Activated T-cell treated with anti-CD3 and anti-CD28 coated beads, Interleukin-2, amount 50 U/mL, for 48 hours (primary cell): ENCODE measurements around the gene COG6.
A peak's percentile ranks its signal among the peaks of the same experiment; 100 is the strongest.

Experiments used
- DNase-seq, 2 experiments: peaks; one replicate each; pipeline ENCODE4 v3.0.0-alpha.2; 2020

The COG6 gene

GRCh38 chr13:39682788-39683187, 27.3 kb downstream of the COG6 start:
- DNase-seq: no peak

GRCh38 chr13:39684531-39685137, 29.2 kb downstream of the COG6 start:
- no peak for DNase-seq

- DNase-seq: no peak
These were observed 30.2 kb downstream of the COG6 start for GRCh38 chr13:39685652-39686051.

GRCh38 chr13:39688278-39688677, 32.8 kb downstream of the COG6 start:
- DNase-seq: no peak

DNA sequence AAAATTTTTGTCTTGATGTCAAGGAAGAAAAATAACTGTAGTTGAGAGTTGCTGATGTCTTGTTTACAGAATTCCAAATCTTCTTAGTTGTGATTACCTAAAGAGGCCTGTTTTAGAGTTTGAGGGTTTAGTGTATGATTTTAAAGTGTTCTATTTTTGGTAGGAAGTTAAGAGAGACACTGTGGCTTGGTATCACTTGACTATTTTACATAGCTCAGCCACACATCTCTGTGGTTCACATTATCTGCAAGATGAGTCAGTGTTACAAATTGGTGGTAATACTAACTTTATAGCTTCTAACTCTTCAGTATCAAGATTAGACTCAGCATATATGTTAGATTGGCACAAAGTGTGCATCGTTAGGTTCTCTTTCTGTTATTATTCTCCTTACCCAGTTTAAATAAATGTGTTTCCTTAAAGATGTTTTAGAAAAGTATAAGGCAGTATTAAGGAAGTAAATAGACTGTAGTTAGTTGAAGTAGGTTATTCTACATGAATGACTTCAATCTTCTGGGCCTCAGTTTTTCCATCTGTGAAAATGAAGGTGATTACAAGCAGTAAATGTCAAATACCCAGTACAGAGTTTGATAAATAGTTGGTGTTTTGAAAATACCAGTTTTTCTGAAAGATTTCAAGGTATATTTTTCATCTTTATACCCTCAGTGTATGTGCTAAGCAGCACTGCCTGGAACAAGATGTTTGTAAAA, 33.4 kb downstream of the COG6 start:
- DNase-seq: no peak

- no peak for DNase-seq
These were observed 37.4 kb downstream of the COG6 start for GRCh38 chr13:39692660-39693438.

- no peak for DNase-seq
These were observed 43.8 kb downstream of the COG6 start for GRCh38 chr13:39699274-39699673.

GRCh38 chr13:39712626-39713025, 57.2 kb downstream of the COG6 start:
- DNase-seq: no peak

GRCh38 chr13:39729156-39729555, 73.7 kb downstream of the COG6 start:
- DNase-seq: no peak

GRCh38 chr13:39734952-39735351, 79.5 kb downstream of the COG6 start:
- no peak for DNase-seq

- no peak for DNase-seq
These were observed 81.6 kb downstream of the COG6 start for GRCh38 chr13:39737047-39737446.

DNA sequence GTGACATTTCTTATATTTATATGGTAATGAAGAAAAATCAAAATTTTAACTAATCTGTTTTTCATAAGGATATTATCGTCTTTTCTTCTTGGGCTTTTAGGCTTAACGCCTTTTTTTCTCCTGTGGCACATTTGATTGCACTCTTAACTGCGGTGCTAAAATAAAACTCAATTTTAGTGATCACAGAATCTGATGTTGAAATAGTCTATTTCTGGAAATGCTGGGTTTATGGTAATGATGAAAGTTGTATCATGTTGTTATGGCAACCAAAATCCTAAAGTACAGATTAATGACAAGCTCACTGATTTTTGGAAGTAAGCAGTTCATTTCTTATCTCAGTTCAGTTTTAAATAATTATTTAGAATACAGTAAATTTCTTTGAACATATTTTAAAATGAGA, 85.3 kb downstream of the COG6 start:
- DNase-seq: no peak

GRCh38 chr13:39748961-39749360, 93.5 kb downstream of the COG6 start:
- no peak for DNase-seq

GRCh38 chr13:39749528-39749927, 94.1 kb downstream of the COG6 start:
- no peak for DNase-seq

- no peak for DNase-seq
These were observed 96.3 kb downstream of the COG6 start for GRCh38 chr13:39751805-39752204.

DNA sequence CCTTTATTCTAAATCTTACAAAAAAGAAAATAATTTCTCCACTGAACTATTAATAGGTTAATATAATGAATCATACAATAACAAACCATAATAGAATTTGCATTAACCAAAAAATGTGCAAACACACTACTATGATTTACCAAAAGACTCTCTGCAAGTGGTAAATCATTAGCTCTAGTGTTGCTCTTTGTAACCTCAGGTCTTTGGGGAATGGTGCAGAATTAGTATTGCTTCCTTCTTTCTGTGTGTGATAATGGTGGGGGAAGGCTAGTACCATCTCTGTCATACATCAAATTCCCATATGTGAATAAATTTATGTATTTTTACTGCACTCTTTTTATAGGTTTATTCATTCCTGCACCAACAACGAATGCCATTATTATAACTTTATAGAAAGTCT, 105.1 kb downstream of the COG6 start:
- no peak for DNase-seq

GRCh38 chr13:39765801-39766463, 110.5 kb downstream of the COG6 start:
- DNase-seq: peak in 1 of 2 experiments; percentile 45

- no peak for DNase-seq
These were observed 111.1 kb downstream of the COG6 start for GRCh38 chr13:39766464-39767158.

GRCh38 chr13:39767791-39768517, 112.5 kb downstream of the COG6 start:
- no peak for DNase-seq

GRCh38 chr13:39768962-39769361, 113.5 kb downstream of the COG6 start:
- no peak for DNase-seq

DNA sequence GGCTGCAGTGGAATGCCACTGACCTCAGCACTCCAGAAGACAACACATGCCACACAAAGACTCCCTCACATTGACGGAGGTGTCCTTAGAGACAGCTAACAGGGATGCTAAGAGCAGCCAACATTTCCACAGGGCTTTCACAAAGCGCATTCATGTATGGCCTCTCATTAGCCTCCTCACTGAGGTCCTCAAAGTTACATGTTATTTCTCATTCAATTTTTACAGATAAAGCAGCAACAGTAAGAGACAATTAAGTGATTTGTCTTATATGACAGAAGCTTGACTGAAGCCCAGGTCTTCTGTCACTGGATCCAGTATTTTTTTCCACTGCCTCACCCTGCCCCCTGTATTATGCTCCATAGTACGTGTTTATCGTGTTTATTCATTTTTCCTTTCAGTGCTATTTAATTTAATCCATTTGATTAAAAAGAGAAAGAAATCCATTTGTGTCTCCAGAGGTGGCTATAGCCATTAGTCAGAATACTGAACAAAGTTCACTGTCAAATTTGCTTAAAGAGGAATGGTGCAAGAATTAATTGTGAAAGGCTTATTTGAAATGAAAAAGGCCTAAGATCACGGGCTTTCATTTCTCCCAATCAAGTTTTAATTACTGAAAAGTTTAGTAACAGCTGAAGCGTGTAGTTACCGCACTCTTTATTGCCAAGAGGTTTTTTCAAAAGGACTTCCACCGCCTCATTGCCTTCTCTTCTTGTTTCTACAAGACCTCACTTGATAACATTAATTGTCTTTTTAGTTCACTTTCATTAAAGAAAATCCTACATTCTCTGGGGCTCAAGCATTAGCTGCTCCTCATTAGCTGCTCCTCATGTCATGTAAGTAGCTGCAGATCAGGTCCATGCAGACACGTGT, 115.0 kb downstream of the COG6 start:
- DNase-seq: no peak
